H1 (cell line): ENCODE data around the gene CAMK2B.

Experiments used
- MAX ChIP-seq: IDR thresholded peaks from 2 replicates; pipeline ENCODE4 v1.6.1; 2012; ENCODE audit warnings: inconsistent platforms
- RAD21 ChIP-seq, 2 experiments: IDR thresholded peaks in 1 of 2; conservative IDR thresholded peaks in 1 of 2; 2 replicates each; pipeline ENCODE4 v1.6.1; 2011; ENCODE audit warnings: low read depth in 2 of 2, low read length in 2 of 2, improper control_type of control experiment in 1 of 2, inconsistent platforms in 1 of 2, mild to moderate bottlenecking in 1 of 2, moderate library complexity in 1 of 2
- ZNF274 ChIP-seq: IDR thresholded peaks from 2 replicates; pipeline ENCODE4 v1.7.0; 2012; ENCODE audit warnings: low read length, borderline replicate concordance; ENCODE audit errors: extremely low read depth

- TF ChIP-seq RAD21 (IDR thresholded peaks at IDR 0.05 in 1 of 2, conservative IDR thresholded peaks at IDR 0.05 in 1 of 2; ENCODE audit: low read depth in 2 of 2, low read length in 2 of 2) (no peak), ZNF274 (no peak), MAX (no peak)
These were observed 142.0 kb downstream of the CAMK2B start for GRCh38 chr7:44183386-44183785.
